ENCODE data around the gene ZNF679.

GRCh38 chr7:64223366-64223765 is 4.9 kb upstream of the ZNF679 start:
- TF ChIP-seq POLR2A (IDR thresholded peaks at IDR 0.05; ENCODE audit: low read depth, low read length) (no peak), POLR2AphosphoS5 (IDR thresholded peaks at IDR 0.05; ENCODE audit: low read depth, low read length) (no peak)
